OCI-LY7 (cell line): ENCODE data around the gene MPI. TPM values are rescaled to one million over a fixed set of nuclear protein-coding genes. Genes with fewer than 3 reads are reported as not detected.

Source experiments
- Bru-seq: library from RNA; stranded (reverse); fragments of 400-500 nt; gene quantifications from one replicate; lab custom pipeline; 2021; lab: Mats Ljungman, UMichigan
- BruChase-seq, 2 experiments: library from RNA; stranded (reverse); fragments of 400-500 nt; gene quantifications; one replicate each; lab custom pipeline; 2021; lab: Mats Ljungman, UMichigan
- BruUV-seq: library from RNA; stranded (reverse); fragments of 400-500 nt; replicated peaks from 2 replicates; lab custom pipeline; 2021; lab: Mats Ljungman, UMichigan
- CTCF ChIA-PET: fragments of 300-600 bp; sonication (Branson Sonifier 250); formaldehyde crosslinking; loops from one replicate; lab custom pipeline; 2022; ENCODE audit warnings: antibody characterized with exemption; ENCODE audit not compliant: unreplicated experiment; lab: Charles Lee
- POLR2A ChIA-PET: fragments of 300-600 bp; sonication (Branson Sonifier 250); formaldehyde crosslinking; loops from one replicate; lab custom pipeline; 2022; ENCODE audit warnings: antibody characterized with exemption; lab: Charles Lee
- DNase-seq: peaks from one replicate; pipeline ENCODE4 v3.0.0-alpha.2; 2015; ENCODE audit warnings: low spot score
- H2AFZ ChIP-seq: fragments of 200-600 bp; sonication (generic), shearing (Covaris generic); 2 replicates; pipeline ENCODE4 v1.6.1; 2014; ENCODE audit warnings: mild to moderate bottlenecking, antibody characterized with exemption, low read length, moderate library complexity
- H3K27ac ChIP-seq: fragments of 200-600 bp; sonication (generic); 2 replicates; pipeline ENCODE4 v1.5.1; 2014; ENCODE audit warnings: mixed run types, low read depth, mild to moderate bottlenecking, moderate library complexity, low read length, inconsistent platforms; ENCODE audit not compliant: poor library complexity, severe bottlenecking
- H3K36me3 ChIP-seq: fragments of 200-600 bp; sonication (generic); 2 replicates; pipeline ENCODE4 v1.6.1; 2014; ENCODE audit warnings: mild to moderate bottlenecking, antibody characterized with exemption, low read length, moderate library complexity, mixed read lengths; ENCODE audit not compliant: insufficient read depth
- H3K4me1 ChIP-seq: fragments of 200-600 bp; sonication (generic); 2 replicates; pipeline ENCODE4 v1.5.1; 2014; ENCODE audit warnings: mild to moderate bottlenecking, low read length; ENCODE audit not compliant: insufficient read depth, poor library complexity, severe bottlenecking
- H3K4me2 ChIP-seq: fragments of 200-600 bp; sonication (generic); 2 replicates; pipeline ENCODE4 v1.6.1; 2014; ENCODE audit warnings: mild to moderate bottlenecking, low read length
- H3K4me3 ChIP-seq: fragments of 200-600 bp; sonication (generic); 2 replicates; pipeline ENCODE4 v1.5.1; 2014; ENCODE audit warnings: mild to moderate bottlenecking, low read depth, low read length; ENCODE audit not compliant: poor library complexity, severe bottlenecking
- H3K79me2 ChIP-seq: fragments of 200-600 bp; sonication (generic); 2 replicates; pipeline ENCODE4 v1.6.1; 2016; ENCODE audit warnings: low read depth, mild to moderate bottlenecking, low read length, moderate library complexity, mixed read lengths; ENCODE audit not compliant: insufficient read depth
- H3K9me2 ChIP-seq: fragments of 200-600 bp; sonication (generic); 2 replicates; pipeline ENCODE4 v1.6.1; 2016; ENCODE audit warnings: mild to moderate bottlenecking, low read length, mixed read lengths; ENCODE audit not compliant: insufficient read depth
- H3K9me3 ChIP-seq: fragments of 200-600 bp; sonication (generic); 2 replicates; pipeline ENCODE4 v1.6.1; 2014; ENCODE audit warnings: mild to moderate bottlenecking, mixed run types, low read length, mixed read lengths
- H4K20me1 ChIP-seq: fragments of 200-600 bp; sonication (generic); 2 replicates; pipeline ENCODE4 v1.6.1; 2014; ENCODE audit warnings: mild to moderate bottlenecking, antibody characterized with exemption, low read length, moderate library complexity, mixed read lengths; ENCODE audit not compliant: insufficient read depth
- EZH2phosphoT487 ChIP-seq: fragments of 200-600 bp; sonication (generic); IDR thresholded peaks from 2 replicates; pipeline ENCODE4 v1.6.1; 2018; ENCODE audit warnings: low read depth, borderline replicate concordance, mild to moderate bottlenecking, mixed run types, antibody characterized with exemption, low read length, moderate library complexity, mixed read lengths
- intact Hi-C: fragments of 100-400 bp; cut with micrococcal nuclease; formaldehyde crosslinking; loops from one replicate; pipeline ENCODE4 v1.10.0; 2022; ENCODE audit not compliant: unreplicated experiment
- long read RNA-seq: library from polyadenylated mRNA; stranded (forward); transcript quantifications from one replicate; pipeline ENCODE4 v2.0.0, GENCODE V29; 2022
- total RNA-seq, 2 experiments: library from RNA; depleted of rRNA in 1 of 2; stranded (reverse); fragments of >200 nt in 1 of 2; shearing (Covaris generic) in 1 of 2; gene quantifications; 2 replicates each; pipeline ENCODE4 v1.2.3, GENCODE V29; 2014 to 2022
- TF ChIP-seq, protein P1 (sequence below): fragments of 200-600 bp; sonication (generic); conservative IDR thresholded peaks from 2 replicates; pipeline ENCODE4 v1.5.1; 2014; ENCODE audit warnings: mild to moderate bottlenecking, antibody characterized with exemption, low read length, moderate library complexity, mixed read lengths

Gene MPI
- total RNA-seq (2014; rRNA removed; shearing (Covaris generic)) = 43.3 and 58.9 TPM in 2 replicates
- 51.3 and 67.2 TPM in 2 replicates for total RNA-seq (2022)
- Bru-seq, nascent RNA = percentile 57 among the genes with signal in this experiment
- BruChase-seq, experiment 1, labeled RNA remaining after a 6-hour chase = percentile 54 among the genes with signal in this experiment
- percentile 52 among the genes with signal in this experiment for BruChase-seq, experiment 2, labeled RNA remaining after a 2-hour chase
- long read RNA-seq, full-length matches to known transcripts = 38 of 50 reads
- long read RNA-seq, partial matches to known transcripts = 4 of 50 reads
- long read RNA-seq, other reads (novel, unspliced or antisense) = 8 of 50 reads

GRCh38 chr15:74889883-74890664 is at the start of gene MPI:
Gene MPI, plus strand, starts transcription at chr15:74890042. Its CDS starts 32 bp downstream, at chr15:74890074.
- ChIA-PET POLR2A (interaction anchor here (0.5 to 1.4 kb wide), 3 partner anchors 9 to 16 kb away, joined by 3 to 8 read pairs (median 3); no protein-coding TSS in a partner anchor), CTCF (no interaction called here)
- Histone ChIP-seq H2AFZ (peak within 1 kb of the TSS; percentile 78), H3K79me2 (no peaks in the 10 kb centered on the region), H3K4me3 (peak within 1 kb of the TSS; percentile 78), H3K36me3 (peaks cover 27% of the 10 kb centered on the region), H3K9me2 (no peaks in the 10 kb centered on the region), H3K4me1 (peaks cover 24% of the 10 kb centered on the region), H3K4me2 (peak within 1 kb of the TSS; percentile 80), H4K20me1 (no peaks in the 10 kb centered on the region), H3K9me3 (no peaks in the 10 kb centered on the region), H3K27ac (no peak within 1 kb of the TSS)
- DNase-seq = peak; percentile 87
- TSS peak; percentile 85 for BruUV-seq
- no peak for TF ChIP-seq EZH2phosphoT487
- TF ChIP-seq, protein P1, sequence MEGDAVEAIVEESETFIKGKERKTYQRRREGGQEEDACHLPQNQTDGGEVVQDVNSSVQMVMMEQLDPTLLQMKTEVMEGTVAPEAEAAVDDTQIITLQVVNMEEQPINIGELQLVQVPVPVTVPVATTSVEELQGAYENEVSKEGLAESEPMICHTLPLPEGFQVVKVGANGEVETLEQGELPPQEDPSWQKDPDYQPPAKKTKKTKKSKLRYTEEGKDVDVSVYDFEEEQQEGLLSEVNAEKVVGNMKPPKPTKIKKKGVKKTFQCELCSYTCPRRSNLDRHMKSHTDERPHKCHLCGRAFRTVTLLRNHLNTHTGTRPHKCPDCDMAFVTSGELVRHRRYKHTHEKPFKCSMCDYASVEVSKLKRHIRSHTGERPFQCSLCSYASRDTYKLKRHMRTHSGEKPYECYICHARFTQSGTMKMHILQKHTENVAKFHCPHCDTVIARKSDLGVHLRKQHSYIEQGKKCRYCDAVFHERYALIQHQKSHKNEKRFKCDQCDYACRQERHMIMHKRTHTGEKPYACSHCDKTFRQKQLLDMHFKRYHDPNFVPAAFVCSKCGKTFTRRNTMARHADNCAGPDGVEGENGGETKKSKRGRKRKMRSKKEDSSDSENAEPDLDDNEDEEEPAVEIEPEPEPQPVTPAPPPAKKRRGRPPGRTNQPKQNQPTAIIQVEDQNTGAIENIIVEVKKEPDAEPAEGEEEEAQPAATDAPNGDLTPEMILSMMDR = no peak
- intact Hi-C loops = no loop called here

DNA sequence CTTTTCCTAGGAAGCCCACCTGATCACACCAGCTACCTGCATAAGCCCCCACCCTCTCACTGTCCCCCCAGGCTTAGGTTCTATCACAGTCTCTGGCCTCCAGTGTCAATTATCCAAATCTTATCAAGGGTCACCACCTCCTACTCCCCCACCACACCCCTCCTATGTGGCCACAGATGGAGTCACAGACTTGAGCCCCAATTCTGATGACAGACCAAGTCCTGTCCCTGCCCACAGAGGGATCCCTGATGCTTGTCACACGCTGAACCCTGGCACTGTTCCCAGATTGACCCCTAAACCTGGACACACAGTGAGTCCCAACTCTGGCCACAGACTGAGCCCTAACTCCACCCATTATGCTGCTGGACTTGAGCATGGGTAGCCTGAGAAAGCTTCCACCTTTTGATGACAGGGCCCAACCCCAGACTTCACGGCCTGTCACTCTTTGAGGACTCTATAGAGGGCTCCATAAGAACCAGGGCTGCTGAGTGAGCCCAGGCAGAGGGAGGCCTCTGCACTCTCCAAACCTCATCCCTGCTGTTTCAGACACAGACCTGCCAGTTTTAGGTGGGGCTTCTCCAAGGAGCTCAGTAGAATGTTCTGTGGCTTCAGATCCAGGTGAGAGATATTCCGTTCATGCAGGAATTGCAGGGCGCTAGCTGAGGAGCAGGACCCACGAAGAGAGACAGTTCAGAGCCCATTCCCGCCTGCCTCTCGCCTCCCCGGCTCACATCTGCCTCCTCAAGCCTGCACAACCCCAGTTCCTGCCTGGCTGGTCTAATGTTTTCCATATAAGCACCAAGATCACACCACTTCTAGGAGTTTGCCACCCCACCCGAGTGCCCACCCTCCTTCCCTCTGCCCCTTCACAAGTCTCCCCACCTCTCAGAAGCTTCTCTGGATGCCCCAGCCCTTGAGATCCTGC is 48.7 kb upstream of the MPI start:
- DNase-seq = no peak
- TF ChIP-seq, protein P1 = no peak
- TF ChIP-seq EZH2phosphoT487 = no peak
- Histone ChIP-seq H3K4me3 (no peak overlapping the region), H3K4me1 (peaks cover 35% of the 10 kb centered on the region), H4K20me1 (no peaks in the 10 kb centered on the region), H3K9me3 (no peaks in the 10 kb centered on the region), H3K9me2 (no peaks in the 10 kb centered on the region), H3K27ac (no peak overlapping the region), H2AFZ (no peak overlapping the region), H3K4me2 (peak overlapping the region; percentile 66), H3K79me2 (no peaks in the 10 kb centered on the region), H3K36me3 (peaks cover 5% of the 10 kb centered on the region; the same call in 1 of the 2 replicates)
- no TSS peak for BruUV-seq
- POLR2A ChIA-PET = no interaction called here
- CTCF ChIA-PET = interaction anchor here (0.6 to 1.9 kb wide), 2 partner anchors 14 to 61 kb away, joined by 4 to 6 read pairs; no protein-coding TSS in a partner anchor
- intact Hi-C loops = no loop called here
